Ramos (cell line): Measurements from ENCODE around the gene KCNC2.

Experiments used
- in situ Hi-C: fragments of 300-500 bp; cut with MboI; formaldehyde crosslinking; loops from one replicate; pipeline ENCODE4 v1.14.3; 2022; ENCODE audit warnings: low sequenced_read_pairs; ENCODE audit not compliant: unreplicated experiment

KCNC2 gene

GRCh38 chr12:75170640-75171185 is 38.9 kb downstream of the KCNC2 start:
- in situ Hi-C loops = no loop called here

- in situ Hi-C loops = no loop called here
Observed at GRCh38 chr12:75162845-75163244, 46.8 kb downstream of the KCNC2 start.

- in situ Hi-C loops = no loop called here
Observed at GRCh38 chr12:75161488-75161887, 48.2 kb downstream of the KCNC2 start.

- in situ Hi-C loops = no loop called here
Observed at GRCh38 chr12:75157385-75157784, 52.3 kb downstream of the KCNC2 start.

GRCh38 chr12:75155962-75156361 is 53.7 kb downstream of the KCNC2 start:
- in situ Hi-C loops = no loop called here

- in situ Hi-C loops = no loop called here
Observed at GRCh38 chr12:75154388-75154787, 55.3 kb downstream of the KCNC2 start.

GRCh38 chr12:75139196-75139595 is 70.4 kb downstream of the KCNC2 start:
- in situ Hi-C loops = no loop called here

- in situ Hi-C loops = no loop called here
Observed at GRCh38 chr12:75137896-75138295, 71.7 kb downstream of the KCNC2 start.

GRCh38 chr12:75135026-75135425 is 74.6 kb downstream of the KCNC2 start:
- in situ Hi-C loops = no loop called here

- in situ Hi-C loops = no loop called here
Observed at GRCh38 chr12:75130811-75131210, 78.8 kb downstream of the KCNC2 start.

GRCh38 chr12:75129275-75129674 is 80.4 kb downstream of the KCNC2 start:
- in situ Hi-C loops = no loop called here

- in situ Hi-C loops = no loop called here
Observed at GRCh38 chr12:75121036-75121705, 88.5 kb downstream of the KCNC2 start.

- in situ Hi-C loops = no loop called here
Observed at GRCh38 chr12:75120311-75120711, 89.3 kb downstream of the KCNC2 start.

- in situ Hi-C loops = no loop called here
Observed at GRCh38 chr12:75116646-75117198, 92.9 kb downstream of the KCNC2 start.

GRCh38 chr12:75115748-75116147 is 93.9 kb downstream of the KCNC2 start:
- in situ Hi-C loops = no loop called here

GRCh38 chr12:75103822-75104221 is 105.8 kb downstream of the KCNC2 start:
- in situ Hi-C loops = no loop called here

GRCh38 chr12:75101781-75102180 is 107.9 kb downstream of the KCNC2 start:
- in situ Hi-C loops = no loop called here

GRCh38 chr12:75099210-75099609 is 110.4 kb downstream of the KCNC2 start:
- in situ Hi-C loops = no loop called here

- in situ Hi-C loops = no loop called here
Observed at GRCh38 chr12:75097003-75097402, 112.6 kb downstream of the KCNC2 start.

GRCh38 chr12:75087654-75088053 is 122.0 kb downstream of the KCNC2 start:
- in situ Hi-C loops = no loop called here

GRCh38 chr12:75086091-75087038 is 123.3 kb downstream of the KCNC2 start:
- in situ Hi-C loops = no loop called here
